H1 (cell line): ENCODE measurements around the gene GAB3. TPM values are rescaled to one million over a fixed set of nuclear protein-coding genes. Genes with fewer than 3 reads are reported as not detected.

Source experiments
- CTCF ChIA-PET: fragments of 300-600 bp; sonication (Branson Sonifier 250); formaldehyde crosslinking; loops from one replicate; lab custom pipeline; 2021; ENCODE audit not compliant: partially characterized antibody; lab: Charles Lee
- POLR2A ChIA-PET: fragments of 300-600 bp; sonication (Branson Sonifier 250); formaldehyde crosslinking; loops from one replicate; lab custom pipeline; 2021; ENCODE audit warnings: inconsistent platforms; ENCODE audit not compliant: partially characterized antibody; lab: Charles Lee
- DNase-seq, 2 experiments: peaks; one replicate each; pipeline versions ENCODE4 v3.0.0 to v3.0.0-alpha.2; 2010 to 2022; ENCODE audit warnings: low spot score in 2 of 2, low read depth in 1 of 2, mixed read lengths in 1 of 2
- FAIRE-seq: peaks from 2 replicates; lab custom pipeline; 2011; peaks lifted over from hg19 to GRCh38; lab: Jason Lieb, UNC
- H2AFZ ChIP-seq: 2 replicates; pipeline ENCODE4 v1.8.1; 2012; ENCODE audit warnings: low read length, inconsistent platforms
- H2AK5ac ChIP-seq: 2 replicates; pipeline ENCODE4 v1.6.1; 2013; ENCODE audit warnings: low read depth, low read length
- H2BK120ac ChIP-seq: replicated peaks from 2 replicates; pipeline ENCODE3; 2013; ENCODE audit warnings: low read depth, low read length, inconsistent platforms
- H2BK12ac ChIP-seq: 2 replicates; pipeline ENCODE4 v1.6.1; 2013; ENCODE audit warnings: low read depth, low read length
- H2BK15ac ChIP-seq: 2 replicates; pipeline ENCODE4 v1.6.1; 2013; ENCODE audit warnings: low read length
- H2BK20ac ChIP-seq: 2 replicates; pipeline ENCODE4 v1.6.1; 2013; ENCODE audit warnings: low read length
- H2BK5ac ChIP-seq: 2 replicates; pipeline ENCODE4 v1.6.1; 2013; ENCODE audit warnings: low read depth, low read length
- H3K14ac ChIP-seq: 2 replicates; pipeline ENCODE4 v1.6.1; 2013; ENCODE audit warnings: inconsistent platforms; ENCODE audit not compliant: insufficient read length
- H3K18ac ChIP-seq: 2 replicates; pipeline ENCODE4 v1.6.1; 2013; ENCODE audit warnings: low read length; ENCODE audit errors: extremely low read depth
- H3K23ac ChIP-seq: 2 replicates; pipeline ENCODE4 v1.6.1; 2013; ENCODE audit warnings: inconsistent platforms; ENCODE audit not compliant: insufficient read length
- H3K23me2 ChIP-seq: 2 replicates; pipeline ENCODE4 v1.6.1; 2013; ENCODE audit warnings: low read depth, low read length
- H3K27ac ChIP-seq: 2 replicates; pipeline ENCODE4 v1.6.1; 2011; ENCODE audit warnings: low read depth, low read length, inconsistent platforms
- H3K27me3 ChIP-seq, 4 experiments: replicated peaks in 1 of 4; 1 replicate in 1 of 4; 2 replicates in 3 of 4; pipeline versions ENCODE4 v1.6.1 to v1.8.1; 2011 to 2013; ENCODE audit warnings: low read length in 3 of 4, mild to moderate bottlenecking in 3 of 4, inconsistent platforms in 2 of 4, mixed read lengths in 2 of 4, moderate library complexity in 1 of 4; ENCODE audit not compliant: control insufficient read depth in 3 of 4, insufficient read depth in 3 of 4; ENCODE audit errors: extremely low read depth in 1 of 4
- H3K36me3 ChIP-seq, 4 experiments: 2 replicates each; pipeline versions ENCODE4 v1.6.1 to v1.8.1; 2011 to 2013; ENCODE audit warnings: mild to moderate bottlenecking in 4 of 4, low read length in 3 of 4, moderate library complexity in 2 of 4, control low read depth in 1 of 4, inconsistent platforms in 1 of 4; ENCODE audit not compliant: insufficient read depth in 4 of 4, control insufficient read depth in 2 of 4
- H3K4ac ChIP-seq: replicated peaks from 2 replicates; pipeline ENCODE3; 2013; ENCODE audit warnings: low read length, low read depth, mixed read lengths, inconsistent platforms; ENCODE audit not compliant: insufficient read length
- H3K4me1 ChIP-seq, 4 experiments: replicated peaks in 1 of 4; 1 replicate in 1 of 4; 2 replicates in 3 of 4; pipeline versions ENCODE4 v1.6.1 to v1.8.1; 2011 to 2013; ENCODE audit warnings: low read length in 3 of 4, inconsistent platforms in 2 of 4, mixed read lengths in 1 of 4; ENCODE audit not compliant: insufficient read depth in 4 of 4, control insufficient read depth in 3 of 4
- H3K4me2 ChIP-seq, 2 experiments: 2 replicates each; pipeline versions ENCODE4 v1.6.1 to v1.8.1; 2011 to 2013; ENCODE audit warnings: low read depth in 2 of 2, low read length in 2 of 2, control low read depth in 1 of 2, inconsistent platforms in 1 of 2, mild to moderate bottlenecking in 1 of 2; ENCODE audit not compliant: insufficient read depth in 1 of 2
- H3K4me3 ChIP-seq, 4 experiments: fragments of 200-600, 300-600 bp in 1 of 4; sonication (generic), shearing (Covaris generic), sonication (Bioruptor Twin) in 1 of 4; 2 replicates each; pipeline versions ENCODE4 v1.5.1 to v1.8.1; 2011 to 2016; ENCODE audit warnings: low read length in 4 of 4, low read depth in 3 of 4, control low read depth in 2 of 4, inconsistent platforms in 2 of 4, mild to moderate bottlenecking in 2 of 4, mixed read lengths in 1 of 4, moderate library complexity in 1 of 4; ENCODE audit not compliant: insufficient read depth in 2 of 4; ENCODE audit errors: extremely low read depth in 1 of 4
- H3K56ac ChIP-seq: replicated peaks from 2 replicates; pipeline ENCODE3; 2013; ENCODE audit warnings: low read depth, mild to moderate bottlenecking, mixed read lengths, low read length, inconsistent platforms; ENCODE audit not compliant: insufficient read length
- H3K79me1 ChIP-seq: 2 replicates; pipeline ENCODE4 v1.6.1; 2013; ENCODE audit warnings: low read depth, low read length, control low read depth
- H3K79me2 ChIP-seq, 2 experiments: 2 replicates each; pipeline versions ENCODE4 v1.6.1 to v1.8.1; 2012 to 2013; ENCODE audit warnings: low read length in 2 of 2, mild to moderate bottlenecking in 2 of 2, inconsistent platforms in 1 of 2; ENCODE audit not compliant: insufficient read depth in 2 of 2, control insufficient read depth in 1 of 2
- H3K9ac ChIP-seq, 4 experiments: replicated peaks in 1 of 4; 1 replicate in 1 of 4; 2 replicates in 3 of 4; pipeline versions ENCODE4 v1.6.1 to v1.8.1; 2011 to 2013; ENCODE audit warnings: low read depth in 3 of 4, low read length in 3 of 4, control low read depth in 2 of 4, mild to moderate bottlenecking in 2 of 4, moderate library complexity in 2 of 4, inconsistent platforms in 1 of 4; ENCODE audit errors: extremely low read depth in 1 of 4
- H3K9me3 ChIP-seq, 2 experiments: 2 replicates each; pipeline versions ENCODE4 v1.6.1 to v1.8.1; 2012 to 2013; ENCODE audit warnings: mild to moderate bottlenecking in 2 of 2, moderate library complexity in 2 of 2, control low read depth in 1 of 2, inconsistent platforms in 1 of 2, low read depth in 1 of 2, low read length in 1 of 2, mixed read lengths in 1 of 2; ENCODE audit not compliant: insufficient read depth in 2 of 2
- H4K20me1 ChIP-seq, 2 experiments: replicated peaks in 1 of 2; 2 replicates each; pipeline versions ENCODE3 to v1.8.1; 2011 to 2013; ENCODE audit warnings: inconsistent platforms in 2 of 2, low read length in 2 of 2, mild to moderate bottlenecking in 1 of 2; ENCODE audit not compliant: insufficient read depth in 2 of 2, control insufficient read depth in 1 of 2
- H4K5ac ChIP-seq: 2 replicates; pipeline ENCODE4 v1.6.1; 2013; ENCODE audit warnings: low read length, low read depth, mixed read lengths, inconsistent platforms; ENCODE audit not compliant: insufficient read length
- H4K8ac ChIP-seq: 2 replicates; pipeline ENCODE4 v1.8.0; 2013; ENCODE audit warnings: mild to moderate bottlenecking, moderate library complexity, low read length, inconsistent platforms; ENCODE audit not compliant: insufficient read depth; ENCODE audit errors: extremely low read depth
- H4K91ac ChIP-seq: replicated peaks from 2 replicates; pipeline ENCODE3; 2013; ENCODE audit warnings: low read length, mixed read lengths, inconsistent platforms; ENCODE audit not compliant: insufficient read length
- PHF8 ChIP-seq: fragments of 200-600 bp; sonication (generic); conservative IDR thresholded peaks from 2 replicates; pipeline ENCODE4 v1.7.1; 2012; ENCODE audit warnings: low read depth, mild to moderate bottlenecking, inconsistent platforms, low read length, moderate library complexity
- POLR2A ChIP-seq, 2 experiments: IDR thresholded peaks; 1 replicate in 1 of 2; 2 replicates in 1 of 2; pipeline ENCODE4 v1.6.1; 2011; ENCODE audit warnings: low read depth in 2 of 2, low read length in 2 of 2, mild to moderate bottlenecking in 2 of 2; ENCODE audit errors: control extremely low read depth in 1 of 2
- SIX5 ChIP-seq: IDR thresholded peaks from 2 replicates; pipeline ENCODE4 v1.6.1; 2011; ENCODE audit warnings: mild to moderate bottlenecking, low read depth, low read length
- SUZ12 ChIP-seq: fragments of 200-600 bp; sonication (generic); IDR thresholded peaks from 2 replicates; pipeline ENCODE4 v1.6.1; 2012; ENCODE audit warnings: mild to moderate bottlenecking, inconsistent platforms, low read length, moderate library complexity, mixed read lengths
- USF2 ChIP-seq: IDR thresholded peaks from 2 replicates; pipeline ENCODE4 v1.6.1; 2011; ENCODE audit warnings: low read length, improper control_type of control experiment
- WGBS, 2 experiments: shearing (Covaris generic) in 1 of 2; methylation state at CpG; one replicate each; pipeline versions ENCODE4 v1.1.6 to v1.1.7; 2013 to 2015; ENCODE audit warnings: low lambda C conversion rate in 2 of 2, mixed read lengths in 2 of 2, inconsistent platforms in 1 of 2, low coverage in 1 of 2, missing lambda C conversion rate in 1 of 2; ENCODE audit not compliant: insufficient replicate concordance in 2 of 2, insufficient coverage in 1 of 2, insufficient read length in 1 of 2; ENCODE audit errors: extremely low coverage in 1 of 2, missing lambda C conversion rate in 1 of 2; 5-methylcytosine and 5-hydroxymethylcytosine counted together
- polyA plus RNA-seq, 7 experiments: library from polyadenylated mRNA; depleted of rRNA in 3 of 7; stranded (reverse) in 5 of 7; unstranded in 2 of 7; fragments of >200 nt in 5 of 7; fragments of 200-250 nt in 2 of 7; gene quantifications; 1 replicate in 5 of 7; 2 replicates in 1 of 7; 4 replicates in 1 of 7; pipeline versions ENCODE4 v1.2.1 to v1.2.3, GENCODE V29; 2011 to 2013; ENCODE audit warnings: missing spikeins in 2 of 7, mixed read lengths in 2 of 7
- total RNA-seq: library from RNA; stranded (reverse); fragmentation: NEBNext Ultra II Directional; extraction: Animal tissue kit (Norgen Biotek cat#: 25700); gene quantifications from 2 replicates; pipeline ENCODE4 v1.2.1, GENCODE V29; 2021

The GAB3 gene
- total and polyA plus RNA-seq, 2 of the 8 experiments (the other 6 are each of a cell fraction or from before 2014, with no cell fraction given), result 0.48 to 1.2 TPM

- no peaks in the 10 kb centered on the region for H3K4me1 ChIP-seq
- TF ChIP-seq SUZ12, result no peak
- no peak for TF ChIP-seq USF2
- no peak for TF ChIP-seq SIX5
- no peak for TF ChIP-seq PHF8
- no peak for TF ChIP-seq POLR2A (IDR thresholded peaks at IDR 0.05; ENCODE audit: control extremely low read depth in 1 of 2, low read depth in 2 of 2, low read length in 2 of 2)
- no peaks in the 10 kb centered on the region for H3K27me3 ChIP-seq
- ChIA-PET POLR2A (no interaction called here), CTCF (no interaction called here)
- H2BK120ac ChIP-seq, result no peak overlapping the region
- H4K5ac ChIP-seq, result no peak overlapping the region
- no peak overlapping the region for H4K91ac ChIP-seq
- DNase-seq (no peak), FAIRE-seq (no peak)
- no peak overlapping the region for H3K27ac ChIP-seq
- no peak overlapping the region for H2BK15ac ChIP-seq
- no peaks in the 10 kb centered on the region for H4K20me1 ChIP-seq
- H3K79me2 ChIP-seq, result no peaks in the 10 kb centered on the region
- H3K23ac ChIP-seq, result no peak overlapping the region
- H3K4me3 ChIP-seq, result no peak overlapping the region
- no peaks in the 10 kb centered on the region for H3K36me3 ChIP-seq
- no peak overlapping the region for H3K18ac ChIP-seq
- no peak overlapping the region for H2BK12ac ChIP-seq
- H3K9ac ChIP-seq, result no peak overlapping the region
- H2BK5ac ChIP-seq, result no peak overlapping the region
- H3K56ac ChIP-seq, result no peak overlapping the region
- no peak overlapping the region for H2AFZ ChIP-seq
- 88% methylated on average over 8 of the region's 12 CpGs; no CpG with 5 or more reads in 1 of the 2 experiments for WGBS, 2 experiments
- H3K4me2 ChIP-seq, result no peak overlapping the region
- no peak overlapping the region for H2BK20ac ChIP-seq
- H3K79me1 ChIP-seq, result no peaks in the 10 kb centered on the region
- no peak overlapping the region for H3K4ac ChIP-seq
- no peak overlapping the region for H2AK5ac ChIP-seq
- no peaks in the 10 kb centered on the region for H3K23me2 ChIP-seq
- H3K14ac ChIP-seq, result no peak overlapping the region
- H4K8ac ChIP-seq, result no peak overlapping the region
- H3K9me3 ChIP-seq, result 0 out of 4 replicates have a peak, but pooled peaks cover 0 to 2% of the 10 kb centered on the region in 2 experiments
These were observed 92.7 kb downstream of the GAB3 start for GRCh38 chrX:154658187-154658586.
